ENCODE results near the gene ARHGAP33.

Gene ARHGAP33, protein sequence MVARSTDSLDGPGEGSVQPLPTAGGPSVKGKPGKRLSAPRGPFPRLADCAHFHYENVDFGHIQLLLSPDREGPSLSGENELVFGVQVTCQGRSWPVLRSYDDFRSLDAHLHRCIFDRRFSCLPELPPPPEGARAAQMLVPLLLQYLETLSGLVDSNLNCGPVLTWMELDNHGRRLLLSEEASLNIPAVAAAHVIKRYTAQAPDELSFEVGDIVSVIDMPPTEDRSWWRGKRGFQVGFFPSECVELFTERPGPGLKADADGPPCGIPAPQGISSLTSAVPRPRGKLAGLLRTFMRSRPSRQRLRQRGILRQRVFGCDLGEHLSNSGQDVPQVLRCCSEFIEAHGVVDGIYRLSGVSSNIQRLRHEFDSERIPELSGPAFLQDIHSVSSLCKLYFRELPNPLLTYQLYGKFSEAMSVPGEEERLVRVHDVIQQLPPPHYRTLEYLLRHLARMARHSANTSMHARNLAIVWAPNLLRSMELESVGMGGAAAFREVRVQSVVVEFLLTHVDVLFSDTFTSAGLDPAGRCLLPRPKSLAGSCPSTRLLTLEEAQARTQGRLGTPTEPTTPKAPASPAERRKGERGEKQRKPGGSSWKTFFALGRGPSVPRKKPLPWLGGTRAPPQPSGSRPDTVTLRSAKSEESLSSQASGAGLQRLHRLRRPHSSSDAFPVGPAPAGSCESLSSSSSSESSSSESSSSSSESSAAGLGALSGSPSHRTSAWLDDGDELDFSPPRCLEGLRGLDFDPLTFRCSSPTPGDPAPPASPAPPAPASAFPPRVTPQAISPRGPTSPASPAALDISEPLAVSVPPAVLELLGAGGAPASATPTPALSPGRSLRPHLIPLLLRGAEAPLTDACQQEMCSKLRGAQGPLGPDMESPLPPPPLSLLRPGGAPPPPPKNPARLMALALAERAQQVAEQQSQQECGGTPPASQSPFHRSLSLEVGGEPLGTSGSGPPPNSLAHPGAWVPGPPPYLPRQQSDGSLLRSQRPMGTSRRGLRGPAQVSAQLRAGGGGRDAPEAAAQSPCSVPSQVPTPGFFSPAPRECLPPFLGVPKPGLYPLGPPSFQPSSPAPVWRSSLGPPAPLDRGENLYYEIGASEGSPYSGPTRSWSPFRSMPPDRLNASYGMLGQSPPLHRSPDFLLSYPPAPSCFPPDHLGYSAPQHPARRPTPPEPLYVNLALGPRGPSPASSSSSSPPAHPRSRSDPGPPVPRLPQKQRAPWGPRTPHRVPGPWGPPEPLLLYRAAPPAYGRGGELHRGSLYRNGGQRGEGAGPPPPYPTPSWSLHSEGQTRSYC

DNA sequence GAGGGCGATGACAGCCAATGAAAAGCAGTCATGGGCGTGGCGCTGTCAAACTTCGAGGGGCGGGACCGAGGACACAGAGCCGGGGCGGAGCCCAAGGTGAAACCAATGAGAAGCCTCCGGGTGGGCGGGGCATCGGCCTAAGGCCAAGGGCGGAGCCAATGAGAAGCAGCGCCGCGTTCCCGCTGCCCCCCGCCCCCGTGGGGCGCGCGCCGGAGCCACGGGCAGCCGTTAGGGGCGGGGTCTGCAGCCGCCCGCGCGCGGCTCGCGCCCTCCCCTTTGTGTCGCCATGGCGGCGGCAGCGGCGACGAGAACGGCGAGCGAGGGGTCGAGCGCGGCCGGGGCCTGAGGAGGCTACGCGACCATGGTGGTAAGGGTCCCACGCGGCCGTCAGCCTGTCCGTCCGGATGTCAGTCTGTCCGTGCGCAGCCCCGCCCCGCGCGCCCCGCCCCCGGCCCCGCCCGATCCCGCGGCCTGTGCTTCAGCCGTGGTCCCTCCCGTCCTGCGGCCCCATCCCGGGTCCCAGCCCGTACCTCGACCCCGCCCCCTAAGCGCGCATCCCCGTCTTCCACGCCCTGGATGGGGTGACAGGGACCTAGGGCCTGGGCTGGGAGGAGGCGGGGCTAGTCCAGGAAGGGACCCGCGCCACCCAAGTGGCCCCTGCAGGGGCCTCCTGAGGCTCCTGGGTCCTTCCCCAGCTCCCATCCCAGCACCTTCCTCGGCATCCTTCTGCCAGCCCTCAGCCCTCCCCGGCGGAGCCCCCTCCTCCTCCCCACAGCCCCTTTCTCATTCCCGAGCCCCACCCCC, at the start of gene ARHGAP33:
Gene ARHGAP33 (plus strand): TSS at position 267 of the 804 bp plus-strand sequence. CDS start 95 bp downstream, at position 362.
- Mint-ChIP-seq H3K27ac (peak within 1 kb of the TSS; percentile 76), H3K9me3 (no peaks in the 10 kb centered on the region), H3K4me3 (peak within 1 kb of the TSS; percentile 76 to 81), H3K36me3 (no peaks in the 10 kb centered on the region), H3K4me1 (peaks cover 8 to 13% of the 10 kb centered on the region in 2 donors), H3K27me3 (no peaks in the 10 kb centered on the region)
- peak; percentile 97 for DNase-seq
- peak; percentile 98 to 99 for ATAC-seq (replicated peaks)

DNA sequence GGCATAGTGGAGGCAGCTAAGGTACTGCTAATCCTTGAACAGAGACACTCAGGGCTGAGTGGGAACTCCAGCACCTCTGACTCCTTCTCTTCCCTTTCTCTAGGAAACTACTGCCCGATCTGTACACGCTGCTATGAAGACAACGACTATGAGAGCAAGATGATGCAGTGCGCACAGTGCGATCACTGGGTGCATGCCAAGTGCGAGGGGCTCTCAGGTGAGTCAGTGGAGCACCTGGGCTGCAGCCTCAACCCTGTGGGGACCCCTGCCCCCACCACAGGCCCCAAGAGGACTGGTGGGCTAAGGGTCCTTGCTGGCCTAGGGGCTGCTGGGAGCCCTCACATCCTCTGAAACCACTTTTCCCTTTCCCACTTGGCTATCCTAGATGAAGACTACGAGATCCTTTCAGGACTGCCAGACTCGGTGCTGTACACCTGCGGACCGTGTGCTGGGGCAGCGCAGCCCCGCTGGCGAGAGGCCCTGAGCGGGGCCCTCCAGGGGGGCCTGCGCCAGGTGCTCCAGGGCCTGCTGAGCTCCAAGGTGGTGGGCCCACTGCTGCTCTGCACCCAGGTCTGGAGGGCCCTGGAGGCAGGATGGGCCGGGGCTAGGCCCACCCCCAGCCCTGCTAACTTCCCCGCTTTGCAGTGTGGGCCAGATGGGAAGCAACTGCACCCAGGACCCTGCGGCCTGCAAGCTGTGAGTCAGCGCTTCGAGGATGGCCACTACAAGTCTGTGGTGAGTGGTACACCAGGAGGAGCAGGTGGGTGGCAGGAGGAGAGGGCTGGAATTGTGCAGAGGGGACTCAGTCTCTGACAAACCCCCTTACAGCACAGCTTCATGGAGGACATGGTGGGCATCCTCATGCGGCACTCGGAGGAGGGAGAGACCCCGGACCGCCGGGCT, 48.1 kb upstream of the ARHGAP33 start:
- H3K27ac Mint-ChIP-seq = no peak overlapping the region
- no peak overlapping the region for H3K4me3 Mint-ChIP-seq
- H3K9me3 Mint-ChIP-seq = no peaks in the 10 kb centered on the region
- H3K27me3 Mint-ChIP-seq = no peaks in the 10 kb centered on the region
- ATAC-seq (replicated peaks) (no peak), DNase-seq (no peak)
- H3K4me1 Mint-ChIP-seq = peaks cover 8 to 20% of the 10 kb centered on the region in 2 donors
- H3K36me3 Mint-ChIP-seq = peaks cover 75 to 78% of the 10 kb centered on the region in 2 donors

DNA sequence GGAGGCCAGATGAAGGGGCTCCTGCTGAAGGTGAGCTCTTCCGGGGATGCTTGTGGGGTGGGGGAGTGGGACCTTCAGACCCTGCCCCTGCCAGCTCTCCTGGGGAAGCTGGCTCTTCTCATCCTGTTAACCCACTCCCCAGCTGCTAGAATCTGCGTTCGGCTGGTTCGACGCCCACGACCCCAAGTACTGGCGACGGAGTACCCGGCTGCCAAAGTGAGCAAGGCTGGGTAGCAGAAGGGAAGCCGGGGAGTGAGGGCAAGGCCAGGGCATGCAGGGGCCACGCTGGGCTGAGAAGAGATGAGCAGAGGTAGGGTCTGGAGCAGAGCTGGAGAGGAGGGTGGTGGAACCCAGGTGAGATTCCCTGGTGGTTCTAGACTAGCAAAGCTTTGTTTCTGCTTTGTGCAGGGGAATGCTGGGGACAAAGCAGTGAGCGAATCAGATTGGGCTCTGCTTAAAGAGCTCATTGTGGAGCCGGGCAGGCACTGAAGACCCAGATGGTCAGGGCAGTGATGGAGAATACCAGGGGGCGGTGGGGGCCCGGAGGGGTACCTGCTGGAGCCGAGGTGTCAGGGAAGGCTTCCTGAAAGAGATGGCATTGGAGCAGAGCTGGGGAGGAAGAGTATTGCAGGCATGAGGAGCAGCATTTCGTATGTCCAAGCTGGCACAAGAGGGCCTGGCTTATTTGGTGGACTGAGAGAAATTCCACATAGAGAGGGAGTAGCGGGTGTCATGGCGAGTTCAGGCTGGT, 47.2 kb upstream of the ARHGAP33 start:
- Mint-ChIP-seq H3K27me3 (no peaks in the 10 kb centered on the region), H3K27ac (no peak overlapping the region), H3K4me1 (peaks cover 6 to 16% of the 10 kb centered on the region in 2 donors), H3K4me3 (no peak overlapping the region), H3K9me3 (no peaks in the 10 kb centered on the region), H3K36me3 (peaks cover 71 to 72% of the 10 kb centered on the region in 2 donors)
- DNase-seq (no peak), ATAC-seq (replicated peaks) (no peak)

DNA sequence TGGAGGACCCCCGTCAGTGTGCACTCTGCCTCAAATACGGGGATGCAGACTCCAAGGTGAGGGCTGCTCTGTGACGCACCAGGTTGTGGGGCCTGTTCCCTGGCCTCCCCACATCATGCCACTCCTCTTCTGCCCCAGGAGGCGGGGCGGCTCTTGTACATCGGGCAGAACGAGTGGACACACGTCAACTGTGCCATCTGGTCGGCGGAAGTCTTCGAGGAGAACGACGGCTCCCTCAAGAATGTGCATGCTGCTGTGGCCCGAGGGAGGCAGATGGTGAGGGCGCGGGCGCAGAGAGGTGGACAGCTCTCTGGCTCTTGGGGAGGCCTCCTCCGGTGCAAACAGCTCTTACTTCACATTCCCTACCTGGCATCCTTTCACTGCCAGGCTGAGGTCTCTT, 46.3 kb upstream of the ARHGAP33 start:
- no peak for ATAC-seq (replicated peaks)
- H3K9me3 Mint-ChIP-seq = no peaks in the 10 kb centered on the region
- no peak overlapping the region for H3K4me3 Mint-ChIP-seq
- no peaks in the 10 kb centered on the region for H3K27me3 Mint-ChIP-seq
- H3K4me1 Mint-ChIP-seq = peaks cover 6 to 17% of the 10 kb centered on the region in 2 donors
- no peak overlapping the region for H3K27ac Mint-ChIP-seq
- H3K36me3 Mint-ChIP-seq = peaks cover 71 to 73% of the 10 kb centered on the region in 2 donors
- no peak for DNase-seq

DNA sequence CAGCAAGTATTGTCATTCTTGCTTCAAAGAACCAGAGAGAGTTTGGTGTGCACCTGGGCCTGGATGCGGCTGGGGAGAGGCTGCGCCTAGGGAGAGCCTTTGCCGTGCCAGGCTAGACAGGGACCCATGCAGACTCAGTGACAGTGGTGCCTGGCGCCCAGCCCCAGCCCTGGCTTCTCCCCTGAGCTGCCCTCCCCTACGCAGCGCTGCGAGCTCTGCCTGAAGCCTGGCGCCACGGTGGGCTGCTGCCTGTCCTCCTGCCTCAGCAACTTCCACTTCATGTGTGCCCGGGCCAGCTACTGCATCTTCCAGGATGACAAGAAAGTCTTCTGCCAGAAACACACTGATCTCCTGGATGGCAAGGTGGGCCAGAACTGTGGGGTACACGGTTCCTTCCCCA, 45.6 kb upstream of the ARHGAP33 start:
- H3K36me3 Mint-ChIP-seq = peaks cover 73 to 76% of the 10 kb centered on the region in 2 donors
- H3K27me3 Mint-ChIP-seq = no peaks in the 10 kb centered on the region
- no peaks in the 10 kb centered on the region for H3K9me3 Mint-ChIP-seq
- H3K27ac Mint-ChIP-seq = no peak overlapping the region
- DNase-seq (no peak), ATAC-seq (replicated peaks) (no peak)
- H3K4me1 Mint-ChIP-seq = peaks cover 10 to 17% of the 10 kb centered on the region in 2 donors
- no peak overlapping the region for H3K4me3 Mint-ChIP-seq

DNA sequence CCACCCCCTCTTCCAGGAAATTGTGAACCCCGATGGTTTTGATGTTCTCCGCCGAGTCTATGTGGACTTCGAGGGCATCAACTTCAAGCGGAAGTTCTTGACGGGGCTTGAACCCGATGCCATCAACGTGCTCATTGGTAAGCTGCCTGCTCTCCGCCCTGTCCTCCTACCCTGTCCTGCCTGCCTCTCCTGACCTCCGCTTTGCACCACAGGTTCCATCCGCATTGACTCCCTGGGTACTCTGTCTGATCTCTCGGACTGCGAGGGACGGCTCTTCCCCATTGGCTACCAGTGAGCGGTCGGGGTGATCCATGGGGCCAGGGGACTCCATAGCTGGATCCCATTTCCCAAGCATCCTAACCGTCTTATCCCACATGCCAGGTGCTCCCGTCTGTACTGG, 45.0 kb upstream of the ARHGAP33 start:
- Mint-ChIP-seq H3K9me3 (no peaks in the 10 kb centered on the region), H3K4me3 (no peak overlapping the region), H3K4me1 (peaks cover 10 to 21% of the 10 kb centered on the region in 2 donors), H3K27me3 (no peaks in the 10 kb centered on the region), H3K27ac (no peak overlapping the region), H3K36me3 (peaks cover 72 to 78% of the 10 kb centered on the region in 2 donors)
- no peak for ATAC-seq (replicated peaks)
- no peak for DNase-seq

DNA sequence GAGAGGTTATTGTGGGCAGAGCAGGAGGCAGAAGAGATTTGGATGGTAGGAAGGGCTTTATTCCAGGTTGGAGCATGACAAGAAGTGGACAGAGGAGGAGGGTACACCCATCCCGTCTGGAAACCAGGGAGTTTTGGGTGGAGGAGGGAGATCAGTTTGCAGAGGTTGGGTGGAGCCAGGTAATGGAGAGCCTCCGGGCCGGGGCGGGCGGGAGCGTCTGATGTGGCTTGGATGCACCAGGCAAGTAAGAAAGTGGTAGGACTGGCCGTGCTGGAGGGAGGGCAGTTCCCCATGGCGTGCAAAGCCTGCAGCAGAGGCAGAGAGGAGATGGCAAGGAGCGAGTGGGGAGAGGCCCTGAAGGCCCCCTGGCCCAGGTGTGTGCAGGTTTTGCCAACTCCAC, 44.0 kb upstream of the ARHGAP33 start:
- Mint-ChIP-seq H3K36me3 (peaks cover 72 to 76% of the 10 kb centered on the region in 2 donors), H3K27ac (no peak overlapping the region), H3K4me1 (peaks cover 12 to 28% of the 10 kb centered on the region in 2 donors)

DNA sequence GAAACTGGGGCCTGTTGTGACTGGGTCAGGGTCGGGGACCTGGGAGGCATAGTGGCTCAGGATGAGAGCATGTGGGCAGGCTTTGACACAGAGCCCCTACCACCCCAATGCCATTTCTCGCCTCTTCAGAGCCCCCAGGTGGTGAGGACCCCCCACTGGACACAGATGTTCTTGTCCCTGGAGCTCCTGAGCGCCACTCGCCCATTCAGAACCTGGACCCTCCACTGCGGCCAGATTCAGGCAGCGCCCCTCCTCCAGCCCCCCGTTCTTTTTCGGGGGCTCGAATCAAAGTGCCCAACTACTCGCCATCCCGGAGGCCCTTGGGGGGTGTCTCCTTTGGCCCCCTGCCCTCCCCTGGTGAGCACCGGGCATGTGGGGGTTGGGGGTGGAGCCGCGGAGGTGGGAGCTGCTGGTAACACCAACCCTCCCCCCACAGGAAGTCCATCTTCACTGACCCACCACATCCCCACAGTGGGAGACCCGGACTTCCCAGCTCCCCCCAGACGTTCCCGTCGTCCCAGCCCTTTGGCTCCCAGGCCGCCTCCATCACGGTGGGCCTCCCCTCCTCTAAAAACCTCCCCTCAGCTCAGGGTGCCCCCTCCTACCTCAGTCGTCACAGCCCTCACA, 43.5 kb upstream of the ARHGAP33 start:
- Mint-ChIP-seq H3K27me3 (no peaks in the 10 kb centered on the region), H3K4me1 (peaks cover 17 to 34% of the 10 kb centered on the region in 2 donors), H3K9me3 (no peaks in the 10 kb centered on the region), H3K4me3 (no peak overlapping the region), H3K27ac (peak overlapping the region; percentile 68), H3K36me3 (peaks cover 76 to 78% of the 10 kb centered on the region in 2 donors)
- no peak for DNase-seq
- ATAC-seq (replicated peaks) = no peak

More for the DNA sequence above, 44.0 kb upstream of the ARHGAP33 start:
- DNase-seq (no peak), ATAC-seq (replicated peaks) (no peak)
- Mint-ChIP-seq H3K4me3 (no peak overlapping the region), H3K27me3 (no peaks in the 10 kb centered on the region), H3K9me3 (no peaks in the 10 kb centered on the region)

DNA sequence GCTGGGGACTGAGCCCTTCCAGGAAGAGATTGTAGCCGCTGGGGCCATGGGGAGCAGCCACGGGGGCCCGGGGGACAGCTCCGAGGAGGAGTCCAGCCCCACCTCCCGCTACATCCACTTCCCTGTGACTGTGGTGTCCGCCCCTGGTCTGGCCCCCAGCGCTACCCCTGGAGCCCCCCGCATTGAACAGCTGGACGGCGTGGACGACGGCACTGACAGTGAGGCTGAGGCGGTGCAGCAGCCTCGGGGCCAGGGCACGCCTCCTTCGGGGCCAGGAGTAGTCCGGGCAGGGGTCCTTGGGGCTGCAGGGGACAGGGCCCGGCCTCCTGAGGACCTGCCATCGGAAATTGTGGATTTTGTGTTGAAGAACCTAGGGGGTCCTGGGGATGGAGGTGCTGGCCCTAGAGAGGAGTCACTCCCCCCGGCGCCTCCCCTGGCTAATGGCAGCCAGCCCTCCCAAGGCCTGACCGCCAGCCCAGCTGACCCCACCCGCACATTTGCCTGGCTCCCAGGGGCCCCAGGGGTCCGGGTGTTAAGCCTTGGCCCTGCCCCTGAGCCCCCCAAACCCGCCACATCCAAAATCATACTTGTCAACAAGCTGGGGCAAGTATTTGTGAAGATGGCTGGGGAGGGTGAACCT, 42.7 kb upstream of the ARHGAP33 start:
- no peak for ATAC-seq (replicated peaks)
- Mint-ChIP-seq H3K4me3 (no peak overlapping the region), H3K27me3 (no peaks in the 10 kb centered on the region), H3K36me3 (peaks cover 75 to 81% of the 10 kb centered on the region in 2 donors), H3K9me3 (no peaks in the 10 kb centered on the region), H3K4me1 (peaks cover 23 to 41% of the 10 kb centered on the region in 2 donors), H3K27ac (peak overlapping the region; percentile 68)
- no peak for DNase-seq

DNA sequence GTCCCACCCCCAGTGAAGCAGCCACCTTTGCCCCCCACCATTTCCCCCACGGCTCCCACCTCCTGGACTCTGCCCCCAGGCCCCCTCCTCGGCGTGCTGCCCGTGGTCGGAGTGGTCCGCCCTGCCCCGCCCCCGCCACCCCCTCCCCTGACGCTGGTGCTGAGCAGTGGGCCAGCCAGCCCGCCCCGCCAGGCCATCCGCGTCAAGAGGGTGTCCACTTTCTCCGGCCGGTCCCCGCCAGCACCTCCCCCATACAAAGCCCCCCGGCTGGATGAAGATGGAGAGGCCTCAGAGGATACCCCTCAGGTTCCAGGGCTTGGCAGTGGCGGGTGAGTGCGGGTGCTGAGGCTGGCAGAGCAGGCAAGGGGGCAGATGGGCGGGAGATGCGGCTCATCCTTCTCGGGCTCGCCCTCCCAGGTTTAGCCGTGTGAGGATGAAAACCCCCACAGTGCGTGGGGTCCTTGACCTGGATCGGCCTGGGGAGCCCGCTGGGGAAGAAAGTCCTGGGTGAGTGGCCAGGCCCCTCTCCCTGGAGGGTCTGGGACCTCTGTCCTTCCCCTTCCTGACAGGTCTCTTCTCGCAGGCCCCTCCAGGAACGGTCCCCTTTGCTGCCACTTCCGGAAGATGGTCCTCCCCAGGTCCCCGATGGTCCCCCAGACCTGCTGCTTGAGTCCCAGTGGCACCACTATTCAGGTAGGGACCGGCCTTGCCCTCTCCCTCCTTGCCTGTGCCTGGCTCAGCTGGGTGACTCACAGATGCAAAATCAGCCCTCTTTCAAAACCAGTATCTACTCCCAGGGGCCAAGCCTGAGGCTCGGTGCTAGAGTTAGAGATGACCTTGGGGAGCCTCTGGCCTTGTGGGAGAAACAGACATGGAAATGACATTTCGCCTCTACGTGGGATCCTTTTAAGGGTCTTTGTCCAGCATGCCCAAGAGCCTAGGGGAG, 41.9 kb upstream of the ARHGAP33 start:
- ATAC-seq (replicated peaks) (no peak), DNase-seq (no peak)
- Mint-ChIP-seq H3K9me3 (no peaks in the 10 kb centered on the region), H3K36me3 (peaks cover 69 to 81% of the 10 kb centered on the region in 2 donors), H3K4me3 (no peak overlapping the region), H3K27ac (peak overlapping the region; percentile 59), H3K27me3 (no peaks in the 10 kb centered on the region), H3K4me1 (peaks cover 20 to 43% of the 10 kb centered on the region in 2 donors)
